ENCODE results near the gene CH25H. TPM values are rescaled to one million over a fixed set of nuclear protein-coding genes. Genes with fewer than 3 reads are reported as not detected.

CH25H gene
- total RNA-seq, 1 experiment from 2014 or later, result not detected

- H3K9me3 ChIP-seq (ENCODE audit: insufficient read depth, low read depth), result no peaks in the 10 kb centered on the region
- CTCF ChIA-PET, result no interaction called here
- no peak overlapping the region for H3K4me2 ChIP-seq
- H3F3A ChIP-seq (ENCODE audit: insufficient read depth, low read depth), result no peaks in the 10 kb centered on the region
- H2AFZ ChIP-seq, result no peak overlapping the region
- no peak overlapping the region for H3K4me3 ChIP-seq
- POLR2A ChIA-PET (ENCODE audit: unreplicated experiment), result no interaction called here
- H3K9me2 ChIP-seq (ENCODE audit: insufficient read depth), result no peaks in the 10 kb centered on the region
- intact Hi-C loops (cut with micrococcal nuclease; ENCODE audit: unreplicated experiment), result no loop called here
- no peaks in the 10 kb centered on the region for H3K27me3 ChIP-seq (ENCODE audit: insufficient read depth, low read depth)
- no peak overlapping the region for H3K27ac ChIP-seq
- H3K79me2 ChIP-seq (ENCODE audit: low read depth), result no peaks in the 10 kb centered on the region
- H3K36me3 ChIP-seq (ENCODE audit: low read depth), result no peaks in the 10 kb centered on the region
- no TSS peak for BruUV-seq (replicated peaks)
- no peaks in the 10 kb centered on the region for H3K4me1 ChIP-seq (replicated peaks; ENCODE audit: insufficient read depth)
- no peaks in the 10 kb centered on the region for H4K20me1 ChIP-seq (ENCODE audit: insufficient read depth)
- no peak for TF ChIP-seq EZH2 (IDR thresholded peaks at IDR 0.05; ENCODE audit: low read depth)
- TF ChIP-seq CTCF (conservative IDR thresholded peaks at IDR 0.05), result no peak
- no peak for DNase-seq
Observed at GRCh38 chr10:89160339-89160738, 46.8 kb downstream of the CH25H start.

- Histone ChIP-seq H3F3A (ENCODE audit: insufficient read depth, low read depth) (no peaks in the 10 kb centered on the region), H3K4me2 (no peak overlapping the region), H3K4me3 (no peak overlapping the region), H3K79me2 (ENCODE audit: low read depth) (no peaks in the 10 kb centered on the region), H2AFZ (no peak overlapping the region), H3K27ac (no peak overlapping the region), H4K20me1 (ENCODE audit: insufficient read depth) (no peaks in the 10 kb centered on the region), H3K9me3 (ENCODE audit: insufficient read depth, low read depth) (no peaks in the 10 kb centered on the region), H3K36me3 (ENCODE audit: low read depth) (no peaks in the 10 kb centered on the region), H3K27me3 (ENCODE audit: insufficient read depth, low read depth) (no peaks in the 10 kb centered on the region), H3K4me1 (replicated peaks; ENCODE audit: insufficient read depth) (no peaks in the 10 kb centered on the region), H3K9me2 (ENCODE audit: insufficient read depth) (no peaks in the 10 kb centered on the region)
- ChIA-PET CTCF (no interaction called here), POLR2A (ENCODE audit: unreplicated experiment) (no interaction called here)
- BruUV-seq (replicated peaks), result no TSS peak
- intact Hi-C loops (cut with micrococcal nuclease; ENCODE audit: unreplicated experiment), result no loop called here
- TF ChIP-seq EZH2 (IDR thresholded peaks at IDR 0.05; ENCODE audit: low read depth) (no peak), CTCF (conservative IDR thresholded peaks at IDR 0.05) (no peak)
- no peak for DNase-seq
Observed at GRCh38 chr10:89159761-89160160, 47.4 kb downstream of the CH25H start.

- Histone ChIP-seq H4K20me1 (ENCODE audit: insufficient read depth) (no peaks in the 10 kb centered on the region), H3K9me3 (ENCODE audit: insufficient read depth, low read depth) (no peaks in the 10 kb centered on the region), H3K9me2 (ENCODE audit: insufficient read depth) (no peaks in the 10 kb centered on the region), H3K79me2 (ENCODE audit: low read depth) (no peaks in the 10 kb centered on the region), H3F3A (ENCODE audit: insufficient read depth, low read depth) (no peaks in the 10 kb centered on the region), H2AFZ (no peak overlapping the region), H3K27me3 (ENCODE audit: insufficient read depth, low read depth) (no peaks in the 10 kb centered on the region), H3K4me3 (no peak overlapping the region), H3K27ac (no peak overlapping the region), H3K4me1 (replicated peaks; ENCODE audit: insufficient read depth) (no peaks in the 10 kb centered on the region), H3K4me2 (no peak overlapping the region), H3K36me3 (ENCODE audit: low read depth) (no peaks in the 10 kb centered on the region)
- ChIA-PET POLR2A (ENCODE audit: unreplicated experiment) (no interaction called here), CTCF (no interaction called here)
- intact Hi-C loops (cut with micrococcal nuclease; ENCODE audit: unreplicated experiment), result no loop called here
- no peak for DNase-seq
- TF ChIP-seq CTCF (conservative IDR thresholded peaks at IDR 0.05) (no peak), EZH2 (IDR thresholded peaks at IDR 0.05; ENCODE audit: low read depth) (no peak)
- no TSS peak for BruUV-seq (replicated peaks)
Observed at GRCh38 chr10:89159316-89159715, 47.8 kb downstream of the CH25H start.
